GM19397 (cell line): ENCODE measurements around the gene APPL1.

Experiments used
- ATAC-seq: cut with Tn5 transposase; IDR thresholded peaks from one replicate; pipeline ENCODE4 v1.9.1; 2021; ENCODE audit warnings: mild to moderate bottlenecking, moderate library complexity; ENCODE audit not compliant: unreplicated experiment

APPL1 gene

GRCh38 chr3:57227204-57227929, at the start of gene APPL1:
APPL1 (plus strand) TSS chr3:57227729; CDS start chr3:57227884, 155 bp downstream.
- peak; percentile 96 for ATAC-seq

GRCh38 chr3:57179580-57180410, 47.7 kb upstream of the APPL1 start:
- no peak for ATAC-seq

- ATAC-seq = no peak
These were observed 43.0 kb upstream of the APPL1 start for GRCh38 chr3:57184526-57184925.

GRCh38 chr3:57192028-57192427, 35.5 kb upstream of the APPL1 start:
- no peak for ATAC-seq

GRCh38 chr3:57194641-57195040, 32.9 kb upstream of the APPL1 start:
- ATAC-seq = no peak

GRCh38 chr3:57199895-57200297, 27.6 kb upstream of the APPL1 start, which contains the start of gene HESX1:
HESX1 (minus strand) TSS chr3:57199978; CDS start chr3:57199918, 60 bp downstream.
- ATAC-seq = no peak

- ATAC-seq = no peak
These were observed 21.1 kb upstream of the APPL1 start for GRCh38 chr3:57206423-57206822.

GRCh38 chr3:57221883-57222282, 5.6 kb upstream of the APPL1 start:
- ATAC-seq = no peak

GRCh38 chr3:57224856-57225255, 2.7 kb upstream of the APPL1 start:
- no peak for ATAC-seq

GRCh38 chr3:57226176-57226575, 1.4 kb upstream of the APPL1 start:
- ATAC-seq = no peak

GRCh38 chr3:57227930-57228751, 612 bp downstream of the APPL1 start:
- peak; percentile 52 for ATAC-seq

GRCh38 chr3:57230006-57230405, 2.5 kb downstream of the APPL1 start:
- no peak for ATAC-seq

GRCh38 chr3:57233799-57234198, 6.3 kb downstream of the APPL1 start:
- ATAC-seq = no peak

- ATAC-seq = no peak
These were observed 7.4 kb downstream of the APPL1 start for GRCh38 chr3:57234613-57235575.

GRCh38 chr3:57244946-57245345, 17.4 kb downstream of the APPL1 start:
- ATAC-seq = no peak

GRCh38 chr3:57252404-57252803, 24.9 kb downstream of the APPL1 start:
- no peak for ATAC-seq

- no peak for ATAC-seq
These were observed 29.3 kb downstream of the APPL1 start for GRCh38 chr3:57256844-57257243.

GRCh38 chr3:57257678-57258077, 30.1 kb downstream of the APPL1 start:
- no peak for ATAC-seq

- no peak for ATAC-seq
These were observed 33.6 kb downstream of the APPL1 start for GRCh38 chr3:57261119-57261518.

GRCh38 chr3:57261929-57262328, 34.4 kb downstream of the APPL1 start:
- no peak for ATAC-seq
